GM19328 (cell line): Measurements from ENCODE around the gene LAPTM4A.

Experiments used
- ATAC-seq: cut with Tn5 transposase; IDR thresholded peaks from one replicate; pipeline ENCODE4 v1.9.1; 2021; ENCODE audit warnings: mild to moderate bottlenecking, moderate library complexity; ENCODE audit not compliant: unreplicated experiment

The LAPTM4A gene

DNA sequence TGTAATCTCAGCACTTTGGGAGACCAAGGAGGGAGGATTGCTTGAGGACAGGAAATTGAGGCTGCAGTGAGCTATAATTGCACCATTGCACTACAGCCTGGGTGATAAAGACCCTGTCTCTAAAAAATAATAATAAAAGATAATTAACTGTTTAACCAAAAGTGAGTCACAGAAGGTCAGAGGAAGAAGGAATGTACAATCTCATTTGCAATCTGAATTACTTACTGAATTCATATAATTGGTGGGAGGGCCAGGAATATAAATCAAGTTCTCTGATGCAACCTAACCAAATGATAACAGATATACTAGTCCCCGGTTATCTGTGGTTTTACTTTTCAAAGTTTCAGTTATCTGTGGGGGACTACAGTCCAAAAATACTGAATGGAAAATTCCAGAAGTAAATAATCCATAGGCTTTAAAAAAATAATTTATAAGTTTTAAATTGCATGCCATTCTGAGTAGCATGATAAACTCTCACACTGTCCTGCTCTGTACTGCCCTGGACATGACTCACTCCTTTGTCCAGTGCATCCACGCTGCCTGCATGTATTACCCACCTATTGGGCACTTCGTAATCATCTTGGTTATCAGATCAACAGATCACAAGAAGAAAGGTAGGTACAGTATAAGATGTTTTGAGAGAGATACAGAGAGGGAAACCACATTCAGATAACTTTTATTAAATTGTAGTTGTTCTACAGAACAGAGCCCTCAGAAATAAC, 26.2 kb downstream of the LAPTM4A start:
- ATAC-seq, result no peak

- no peak for ATAC-seq
Observed at GRCh38 chr2:20023688-20024087, 27.7 kb downstream of the LAPTM4A start.

- ATAC-seq, result no peak
Observed at GRCh38 chr2:20021405-20022009, 29.9 kb downstream of the LAPTM4A start.

GRCh38 chr2:20019747-20020146, 31.7 kb downstream of the LAPTM4A start:
- no peak for ATAC-seq

GRCh38 chr2:20018601-20019152, 32.8 kb downstream of the LAPTM4A start:
- no peak for ATAC-seq

DNA sequence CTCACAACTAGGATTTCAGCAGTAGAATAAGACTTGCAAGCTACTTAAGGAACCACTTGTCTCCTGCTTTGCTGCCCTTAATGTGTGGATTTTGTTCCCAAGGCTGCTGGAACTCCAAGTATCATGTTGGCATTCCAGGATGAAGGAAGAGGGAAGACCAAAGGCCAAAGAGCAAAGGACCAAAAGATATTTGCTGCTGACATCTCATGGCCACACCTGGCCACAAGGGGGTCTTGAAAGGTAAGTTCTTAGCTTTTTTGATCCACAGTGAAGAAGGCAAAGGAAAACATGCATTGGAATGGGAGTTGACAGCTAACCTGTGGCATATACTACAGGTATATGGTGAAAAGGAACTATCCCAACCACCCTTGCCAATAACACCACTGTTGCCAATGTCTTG, 35.1 kb downstream of the LAPTM4A start:
- no peak for ATAC-seq

DNA sequence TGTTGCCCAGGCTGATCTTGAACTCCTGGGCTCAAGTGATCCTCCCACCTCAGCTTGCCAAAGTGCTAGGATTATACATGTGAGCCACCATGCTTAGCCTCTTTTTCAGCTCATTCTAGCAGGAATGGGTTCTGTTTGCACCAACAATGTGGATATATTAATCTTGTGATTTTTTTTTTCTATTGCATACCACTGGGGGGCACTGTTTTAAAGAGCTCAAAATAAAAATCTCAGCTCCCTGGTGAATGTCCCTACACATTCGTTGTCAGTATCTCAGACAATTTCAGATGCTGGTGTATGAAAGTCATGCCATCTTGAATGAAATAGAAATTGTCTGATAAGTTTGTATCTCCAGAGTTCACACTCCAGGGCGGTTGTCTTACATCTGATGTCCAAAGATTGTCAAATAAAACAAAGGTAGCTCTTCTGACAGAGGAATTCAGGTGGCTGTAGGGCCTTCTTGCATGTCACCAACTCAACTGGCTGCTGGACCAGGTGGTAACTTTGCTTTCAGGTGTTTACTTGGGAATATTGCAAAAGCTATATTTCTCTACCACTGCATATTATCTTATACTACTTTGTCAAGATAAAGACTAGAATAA, 35.8 kb downstream of the LAPTM4A start:
- no peak for ATAC-seq

DNA sequence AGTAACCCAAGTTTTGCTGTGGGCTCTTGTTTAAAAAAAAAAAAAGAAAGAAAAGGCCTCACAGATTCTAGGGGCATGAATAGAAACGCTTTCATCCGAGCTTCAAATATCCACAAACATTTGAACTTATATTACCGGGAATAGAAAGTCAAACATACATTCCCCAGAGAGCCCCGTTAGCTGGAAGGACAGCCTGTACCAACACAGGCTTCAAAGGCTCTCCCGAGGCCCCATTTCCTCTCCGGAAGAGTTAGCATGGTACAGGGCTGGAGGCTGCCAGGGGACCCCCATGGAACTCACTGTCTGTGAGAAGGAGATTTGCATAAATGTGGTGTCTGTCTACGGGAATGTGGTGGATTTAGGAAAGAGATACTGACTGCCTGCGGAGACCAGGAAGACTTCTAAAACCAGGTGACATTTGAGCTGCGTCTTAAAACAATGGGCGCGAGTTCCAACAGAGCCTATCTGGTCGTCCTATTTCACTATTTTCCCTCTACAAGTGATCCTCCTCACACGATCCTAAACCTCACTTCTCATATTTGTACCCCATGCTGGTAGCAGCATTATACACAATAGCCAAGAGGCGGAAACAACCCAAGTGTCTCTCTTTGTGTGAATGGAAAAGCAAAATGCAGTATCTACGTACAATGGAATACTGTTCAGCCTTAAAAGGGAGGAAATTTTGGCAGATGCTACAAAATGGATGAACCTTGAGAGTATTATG, 38.1 kb downstream of the LAPTM4A start:
- ATAC-seq, result no peak

- no peak for ATAC-seq
Observed at GRCh38 chr2:20012282-20013125, 38.9 kb downstream of the LAPTM4A start, which contains the start of gene MATN3. TSS of gene MATN3 (minus strand) at chr2:20012668. CDS start at chr2:20012631, 37 bp downstream.

GRCh38 chr2:20012032-20012281, 39.5 kb downstream of the LAPTM4A start:
- ATAC-seq, result no peak

DNA sequence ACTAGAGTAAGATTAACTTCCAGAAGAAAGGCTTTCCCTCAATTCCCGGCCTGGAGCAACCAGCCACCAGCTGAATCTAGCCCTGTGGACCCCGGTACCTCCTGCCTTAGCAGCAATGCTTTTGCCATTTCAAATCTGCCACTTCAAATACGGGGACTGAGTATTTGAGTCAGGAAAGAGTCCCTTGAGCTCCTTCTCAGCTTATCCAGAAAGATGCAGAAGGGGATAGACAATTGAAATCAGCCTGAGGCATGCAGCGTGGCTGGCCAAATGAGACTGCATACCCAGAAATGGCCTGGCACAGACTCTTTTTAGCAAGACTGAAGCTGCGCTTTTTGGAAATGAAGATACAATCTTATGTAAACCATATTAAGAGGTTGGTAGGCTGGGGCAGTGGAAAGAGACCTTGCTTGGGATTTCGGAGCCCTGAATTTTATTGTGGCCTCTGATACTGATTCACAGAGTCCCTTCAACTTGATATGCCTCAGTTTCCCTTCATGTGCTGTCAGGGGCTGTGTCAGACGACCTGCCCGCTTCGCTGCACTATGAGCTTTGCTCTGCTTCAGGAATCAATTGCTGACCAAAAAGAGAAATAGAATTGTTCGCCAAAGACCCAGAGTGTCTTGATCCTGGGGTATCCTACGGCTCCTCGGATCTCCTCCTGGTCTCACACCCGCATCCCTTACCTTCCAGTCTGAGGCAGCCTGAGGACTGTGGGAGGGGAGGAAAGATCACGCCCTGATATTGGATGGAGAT, 40.0 kb downstream of the LAPTM4A start:
- no peak for ATAC-seq

- no peak for ATAC-seq
Observed at GRCh38 chr2:20008703-20009102, 42.7 kb downstream of the LAPTM4A start.

DNA sequence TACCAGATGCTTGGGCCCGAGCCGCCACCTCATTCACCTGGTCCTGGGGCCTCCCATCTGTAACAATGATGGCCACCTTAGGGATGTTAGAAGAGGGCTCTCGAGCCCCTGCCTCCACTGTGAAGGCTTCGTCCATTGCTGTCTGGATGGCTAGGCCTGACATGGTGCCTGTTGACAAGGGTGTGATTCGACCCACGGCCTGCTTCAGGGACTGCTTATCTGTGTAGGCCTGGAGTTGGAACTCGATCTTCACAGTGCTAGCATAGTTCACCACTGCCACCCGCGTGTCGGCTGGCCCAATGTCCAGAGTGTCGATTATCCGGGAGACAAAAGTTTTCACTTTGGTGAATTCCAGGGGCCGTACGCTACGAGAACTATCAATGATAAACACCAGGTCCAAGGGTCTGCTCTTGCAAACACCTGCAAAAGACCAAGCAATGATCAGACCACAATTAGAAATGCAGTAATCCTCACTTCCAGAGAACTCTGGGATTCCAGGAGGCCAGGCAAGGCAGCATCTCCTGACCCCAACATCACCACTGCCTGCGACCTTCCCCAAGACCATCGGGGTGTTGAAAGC, 45.4 kb downstream of the LAPTM4A start:
- no peak for ATAC-seq

GRCh38 chr2:20005067-20005627, 46.3 kb downstream of the LAPTM4A start:
- ATAC-seq, result no peak

- no peak for ATAC-seq
Observed at GRCh38 chr2:20001361-20001863, 50.0 kb downstream of the LAPTM4A start.

DNA sequence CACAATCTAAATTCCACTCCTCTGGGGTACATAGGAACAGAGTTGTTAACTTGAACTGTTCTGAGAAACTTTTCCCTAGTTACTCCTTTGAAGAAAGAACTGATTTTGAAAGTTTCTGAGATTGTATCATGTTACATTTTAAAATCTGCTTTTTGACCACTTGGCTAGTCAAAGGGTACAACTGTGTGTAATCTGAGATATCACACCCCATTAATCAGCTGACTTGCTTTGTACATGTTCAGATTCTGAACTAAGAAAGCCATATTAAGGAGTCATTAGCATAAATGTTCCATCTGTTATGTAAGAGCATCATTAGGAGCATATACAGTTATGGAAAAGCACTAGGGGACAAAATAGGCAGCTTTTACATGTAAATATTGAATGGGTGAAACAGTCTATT, 57.7 kb downstream of the LAPTM4A start:
- no peak for ATAC-seq

DNA sequence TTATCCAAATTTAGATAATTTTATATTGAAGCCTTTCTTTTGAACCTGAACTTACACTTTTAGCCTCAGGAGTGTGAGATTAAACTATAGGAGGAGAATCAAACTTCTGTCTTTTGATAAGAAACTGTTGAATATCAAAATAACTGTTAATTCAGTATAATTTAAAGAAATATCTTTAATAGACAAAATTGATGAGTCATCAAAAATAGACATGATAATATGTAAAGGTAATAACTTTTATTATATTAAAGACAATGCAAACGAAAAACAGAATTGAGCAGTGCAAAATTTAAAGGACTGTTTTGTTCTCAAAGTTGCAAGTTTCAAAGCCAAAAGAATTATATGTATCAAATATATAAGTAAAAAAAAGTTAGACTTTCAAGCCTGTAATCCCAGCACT, 59.5 kb downstream of the LAPTM4A start:
- no peak for ATAC-seq

DNA sequence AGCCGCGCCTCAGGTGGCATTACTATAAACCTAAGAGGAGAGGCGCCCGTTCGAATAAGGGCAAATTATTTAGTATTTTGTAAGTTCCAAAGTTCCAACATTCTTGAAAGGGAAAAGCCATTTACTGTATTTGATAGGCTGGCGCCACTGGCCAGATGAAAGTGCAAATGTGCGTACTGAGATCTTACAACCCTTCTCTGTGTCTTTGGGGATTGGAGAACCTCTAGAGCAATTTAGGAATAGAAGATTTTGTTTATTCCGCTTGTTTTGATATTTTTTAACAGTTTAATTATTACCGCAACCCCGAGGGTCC, 61.1 kb downstream of the LAPTM4A start:
- ATAC-seq, result no peak
